NCI-H2227 (cell line): ENCODE results near the gene ATOH8.
A peak's percentile ranks its signal among the peaks of the same experiment; 100 is the strongest.
"Not testable (repeated sequence)": the region's sequence is repeated elsewhere in the genome, so short reads cannot be mapped to it uniquely, and the experiment has no call there.

Source experiments
- DNase-seq: peaks from one replicate; lab custom pipeline; 2025; ENCODE audit not compliant: unreplicated experiment; lab: John Stamatoyannopoulos, UW

Gene ATOH8

GRCh38 chr2:85822766-85823165 lies 69.0 kb downstream of the ATOH8 start:
- DNase-seq: no peak

GRCh38 chr2:85823951-85824350 lies 70.2 kb downstream of the ATOH8 start:
- no peak for DNase-seq

- peak; percentile 84 for DNase-seq
Observed at GRCh38 chr2:85826990-85827878, 73.4 kb downstream of the ATOH8 start.

GRCh38 chr2:85827879-85828569 lies 74.2 kb downstream of the ATOH8 start:
- no peak for DNase-seq

- DNase-seq: no peak
Observed at GRCh38 chr2:85828725-85829124, 74.9 kb downstream of the ATOH8 start.

- not testable (repeated sequence) for DNase-seq
Observed at GRCh38 chr2:85829394-85829793, 75.6 kb downstream of the ATOH8 start.

GRCh38 chr2:85830645-85831044 lies 76.9 kb downstream of the ATOH8 start:
- DNase-seq: no peak

DNA sequence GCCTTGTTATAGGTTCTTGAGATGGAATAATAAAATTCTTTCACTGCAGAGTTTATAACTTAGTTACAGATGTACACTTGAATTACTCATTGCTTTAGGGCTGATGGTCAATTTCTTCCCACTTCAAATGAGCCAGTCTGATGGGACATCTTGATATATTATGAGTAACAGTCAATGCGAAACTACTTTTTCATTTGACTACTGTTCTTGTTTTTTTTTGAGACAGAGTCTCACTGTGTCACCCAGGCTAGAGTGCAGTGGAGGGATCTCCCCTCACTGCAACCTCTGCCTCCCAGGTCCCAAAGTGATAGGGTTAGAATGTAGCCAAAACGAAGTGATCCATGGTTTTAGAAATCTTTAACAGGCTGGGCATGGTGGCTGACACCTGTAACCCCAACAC lies 77.9 kb downstream of the ATOH8 start:
- no peak for DNase-seq

DNA sequence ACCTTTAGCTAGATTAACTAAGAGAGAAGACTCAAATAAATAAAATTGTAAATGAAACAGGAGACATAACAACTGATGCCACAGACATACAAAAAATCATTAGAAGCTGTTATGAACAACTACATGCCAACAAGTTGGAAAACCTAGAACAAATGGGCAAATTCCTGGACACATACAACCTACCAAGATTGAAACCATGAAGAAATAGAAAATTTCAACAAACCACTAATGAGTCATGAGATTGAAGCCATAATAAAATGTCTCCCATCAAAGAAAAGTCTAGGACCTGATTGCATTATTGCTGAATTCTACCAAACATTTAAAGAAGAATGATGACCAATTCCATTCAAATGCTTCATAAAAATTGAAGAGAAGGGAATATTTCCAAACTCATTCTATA lies 80.7 kb downstream of the ATOH8 start:
- DNase-seq: no peak
